CD4-positive, alpha-beta T cell treated with Interleukin-21 for 1 hour (primary cell): ENCODE results near the gene PTPRF.
"Not testable (repeated sequence)": the region's sequence is repeated elsewhere in the genome, so short reads cannot be mapped to it uniquely, and the experiment has no call there.

Source experiments
- DNase-seq: peaks from one replicate; pipeline ENCODE4 v3.0.0-alpha.2; 2020

PTPRF gene

GRCh38 chr1:43613075-43613942 lies 82.6 kb downstream of the PTPRF start:
- no peak for DNase-seq

GRCh38 chr1:43614211-43614610 lies 83.5 kb downstream of the PTPRF start:
- no peak for DNase-seq

GRCh38 chr1:43614891-43615290 lies 84.2 kb downstream of the PTPRF start:
- no peak for DNase-seq

GRCh38 chr1:43616383-43616782 lies 85.7 kb downstream of the PTPRF start:
- no peak for DNase-seq

GRCh38 chr1:43617011-43617410 lies 86.3 kb downstream of the PTPRF start:
- DNase-seq: no peak

- DNase-seq: no peak
Measured at GRCh38 chr1:43617668-43618067, 87.0 kb downstream of the PTPRF start.

GRCh38 chr1:43618521-43619313 lies 88.0 kb downstream of the PTPRF start:
- no peak for DNase-seq

- DNase-seq: no peak
Measured at GRCh38 chr1:43619314-43619790, 88.7 kb downstream of the PTPRF start.

GRCh38 chr1:43619996-43620920 lies 89.6 kb downstream of the PTPRF start:
- no peak for DNase-seq

- no peak for DNase-seq
Measured at GRCh38 chr1:43620956-43621355, 90.3 kb downstream of the PTPRF start.

- DNase-seq: no peak
Measured at GRCh38 chr1:43621386-43621785, 90.7 kb downstream of the PTPRF start.

- no peak for DNase-seq
Measured at GRCh38 chr1:43621861-43622260, 91.2 kb downstream of the PTPRF start.

GRCh38 chr1:43622471-43622870 lies 91.8 kb downstream of the PTPRF start:
- no peak for DNase-seq

GRCh38 chr1:43622901-43623780 lies 92.5 kb downstream of the PTPRF start:
- no peak for DNase-seq

GRCh38 chr1:43625063-43625780 lies 94.5 kb downstream of the PTPRF start:
- no peak for DNase-seq

- DNase-seq: no peak
Measured at GRCh38 chr1:43632135-43632670, 101.5 kb downstream of the PTPRF start.

- no peak for DNase-seq
Measured at GRCh38 chr1:43634721-43635120, 104.0 kb downstream of the PTPRF start.

GRCh38 chr1:43636006-43636641 lies 105.4 kb downstream of the PTPRF start:
- DNase-seq: no peak

GRCh38 chr1:43637267-43637666 lies 106.6 kb downstream of the PTPRF start:
- DNase-seq: no peak

GRCh38 chr1:43638381-43638780 lies 107.7 kb downstream of the PTPRF start:
- DNase-seq: not testable (repeated sequence)
